ENCODE measurements around the gene CHRDL2.

The CHRDL2 gene

DNA sequence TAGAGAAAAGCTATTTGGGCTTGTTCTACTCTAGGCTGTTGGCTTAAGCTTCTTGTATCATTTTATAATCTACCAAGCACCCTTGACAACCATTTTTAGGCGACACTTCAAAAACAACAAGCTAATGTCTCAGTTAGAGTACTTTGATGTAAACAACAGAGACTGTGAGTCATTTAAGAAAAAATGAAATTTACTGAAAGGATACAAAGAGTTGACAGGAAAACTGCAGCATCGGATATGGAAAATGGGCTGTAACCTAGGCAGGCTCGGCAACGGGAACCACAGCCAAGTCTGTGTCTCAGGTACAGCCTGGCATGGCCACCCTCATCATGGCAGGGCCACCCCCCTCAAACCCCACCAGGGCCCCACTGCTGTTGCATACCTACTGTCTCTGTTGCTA lies 13.1 kb upstream of the CHRDL2 start:
- H3K27ac ChIP-seq: no peak overlapping the region
- TF ChIP-seq, protein P1, sequence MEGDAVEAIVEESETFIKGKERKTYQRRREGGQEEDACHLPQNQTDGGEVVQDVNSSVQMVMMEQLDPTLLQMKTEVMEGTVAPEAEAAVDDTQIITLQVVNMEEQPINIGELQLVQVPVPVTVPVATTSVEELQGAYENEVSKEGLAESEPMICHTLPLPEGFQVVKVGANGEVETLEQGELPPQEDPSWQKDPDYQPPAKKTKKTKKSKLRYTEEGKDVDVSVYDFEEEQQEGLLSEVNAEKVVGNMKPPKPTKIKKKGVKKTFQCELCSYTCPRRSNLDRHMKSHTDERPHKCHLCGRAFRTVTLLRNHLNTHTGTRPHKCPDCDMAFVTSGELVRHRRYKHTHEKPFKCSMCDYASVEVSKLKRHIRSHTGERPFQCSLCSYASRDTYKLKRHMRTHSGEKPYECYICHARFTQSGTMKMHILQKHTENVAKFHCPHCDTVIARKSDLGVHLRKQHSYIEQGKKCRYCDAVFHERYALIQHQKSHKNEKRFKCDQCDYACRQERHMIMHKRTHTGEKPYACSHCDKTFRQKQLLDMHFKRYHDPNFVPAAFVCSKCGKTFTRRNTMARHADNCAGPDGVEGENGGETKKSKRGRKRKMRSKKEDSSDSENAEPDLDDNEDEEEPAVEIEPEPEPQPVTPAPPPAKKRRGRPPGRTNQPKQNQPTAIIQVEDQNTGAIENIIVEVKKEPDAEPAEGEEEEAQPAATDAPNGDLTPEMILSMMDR (conservative IDR thresholded peaks at IDR 0.05): no peak

DNA sequence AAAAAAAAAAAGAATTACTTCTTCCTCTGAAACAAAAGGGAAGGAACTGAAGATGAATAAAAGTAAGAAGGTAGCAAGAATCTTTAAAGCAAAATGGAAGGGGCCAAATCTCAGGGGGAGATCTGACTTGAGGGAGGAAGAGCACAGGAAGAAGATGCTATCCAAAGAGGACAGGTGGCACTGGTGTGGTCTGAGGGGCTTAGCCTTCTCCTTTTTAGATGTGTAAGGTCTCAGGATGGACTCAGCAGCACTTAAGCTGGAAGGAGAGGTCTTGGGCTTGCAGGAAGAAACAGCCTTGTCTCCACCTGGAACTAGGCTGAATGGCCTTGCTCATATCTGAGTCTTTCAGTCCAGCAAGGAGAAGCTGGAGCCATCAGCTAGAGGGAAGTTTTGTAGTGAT lies 12.4 kb upstream of the CHRDL2 start:
- H3K27ac ChIP-seq: no peak overlapping the region
- TF ChIP-seq, protein P1 (conservative IDR thresholded peaks at IDR 0.05): no peak

DNA sequence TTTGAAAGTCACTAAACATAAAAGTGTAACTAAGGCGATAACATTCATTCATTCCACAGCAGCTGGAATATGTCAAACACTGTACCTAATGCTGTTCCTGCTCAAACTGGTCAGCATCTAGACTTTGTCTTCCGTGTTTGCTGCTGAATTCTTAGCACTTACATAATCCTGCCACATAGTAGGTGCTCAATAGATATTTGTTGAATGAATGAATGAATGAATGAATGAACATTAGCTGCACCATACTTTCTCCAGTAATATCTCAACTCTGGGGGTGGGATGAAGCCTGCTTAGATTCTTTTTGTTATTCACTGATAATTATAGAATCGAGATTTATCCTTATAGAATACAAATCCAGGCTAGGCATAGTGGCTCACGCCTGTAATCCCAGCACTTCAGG lies 10.8 kb upstream of the CHRDL2 start:
- TF ChIP-seq, protein P1 (conservative IDR thresholded peaks at IDR 0.05): no peak
- H3K27ac ChIP-seq: no peak overlapping the region

DNA sequence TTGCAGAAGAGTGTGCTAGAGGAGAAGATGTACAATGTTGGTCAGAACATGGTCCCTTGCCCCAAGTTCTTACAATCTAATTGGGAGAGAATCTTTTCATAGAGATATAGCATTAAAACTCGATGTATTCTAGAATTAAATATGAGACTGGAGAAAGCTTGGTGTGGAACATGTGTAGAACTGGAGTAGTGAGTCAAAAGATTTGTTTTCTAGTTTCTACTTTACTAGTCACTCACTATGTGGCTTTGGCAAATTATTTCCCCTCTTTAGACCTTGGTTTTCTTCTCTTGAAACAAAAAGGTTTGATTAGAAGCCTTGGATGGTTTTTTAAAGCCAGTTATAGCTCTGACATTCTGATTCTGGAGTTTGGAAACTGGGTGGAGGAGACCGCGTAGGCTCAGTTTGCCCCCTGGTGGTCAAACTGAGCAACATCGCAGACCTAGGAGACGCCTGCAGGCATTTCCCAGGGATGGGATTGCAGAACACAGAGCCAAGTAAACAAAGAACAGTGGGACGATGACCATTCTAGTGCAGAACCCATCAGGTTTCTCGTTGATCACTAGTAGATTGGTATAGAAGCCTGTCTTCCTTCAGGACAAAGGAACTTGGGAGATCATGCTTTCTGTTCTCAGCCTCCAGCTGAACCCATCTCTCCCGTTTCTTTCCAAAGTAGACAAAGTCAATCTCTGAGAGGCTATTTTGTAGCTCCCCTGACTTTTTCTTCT lies 8.5 kb upstream of the CHRDL2 start:
- TF ChIP-seq, protein P1 (conservative IDR thresholded peaks at IDR 0.05): peak; percentile 97
- H3K27ac ChIP-seq: no peak overlapping the region

DNA sequence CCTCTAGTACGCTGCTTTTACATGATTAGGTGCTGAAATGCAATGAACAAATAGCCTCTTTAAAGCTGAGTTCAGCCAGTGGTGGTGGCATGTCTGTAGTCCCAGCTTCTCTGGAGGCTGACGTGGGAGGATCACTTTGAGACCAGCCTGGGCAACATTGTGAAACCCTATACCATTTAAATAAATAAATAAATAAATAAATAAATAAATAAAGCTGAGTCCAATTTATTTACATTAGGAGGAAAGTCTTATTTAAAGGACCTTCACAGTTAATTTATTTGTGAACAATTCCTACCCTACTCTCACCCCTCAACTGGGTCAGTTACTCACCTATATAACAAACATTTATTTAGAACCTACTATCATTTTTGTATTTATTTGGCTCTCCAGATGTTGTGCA lies 4.8 kb upstream of the CHRDL2 start:
- H3K27ac ChIP-seq: no peak overlapping the region
- TF ChIP-seq, protein P1 (conservative IDR thresholded peaks at IDR 0.05): no peak

GRCh38 chr11:74735365-74735928 lies 4.2 kb upstream of the CHRDL2 start:
- TF ChIP-seq, protein P1 (conservative IDR thresholded peaks at IDR 0.05): no peak

DNA sequence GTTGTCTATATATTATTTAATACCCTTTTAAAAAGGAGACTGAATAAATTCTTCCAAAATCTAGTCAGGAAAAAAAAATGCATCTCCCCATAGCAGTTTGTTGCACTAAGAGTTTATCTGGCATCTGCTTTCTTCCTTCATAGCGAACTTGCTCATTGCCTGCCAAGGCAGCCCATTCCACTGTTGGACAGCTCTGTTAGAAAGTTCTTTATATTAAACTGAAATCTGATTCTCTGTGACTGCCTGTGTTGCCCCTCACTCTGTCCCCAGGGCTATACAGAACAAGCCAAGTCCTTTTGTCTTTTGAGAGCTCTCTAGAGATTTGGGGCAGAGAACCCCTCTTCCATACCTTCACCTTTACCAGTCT lies 3.3 kb upstream of the CHRDL2 start:
- no peak overlapping the region for H3K27ac ChIP-seq
- TF ChIP-seq, protein P1 (conservative IDR thresholded peaks at IDR 0.05): no peak

More at GRCh38 chr11:74735365-74735928, 4.2 kb upstream of the CHRDL2 start:
- no peak overlapping the region for H3K27ac ChIP-seq
